GM20000 (cell line): ENCODE data around the gene RNASE4.

Experiments used
- DNase-seq: peaks from one replicate; pipeline ENCODE4 v3.0.0; 2012; ENCODE audit warnings: low spot score
- TF ChIP-seq, protein P1 (sequence below): IDR thresholded peaks from 2 replicates; pipeline ENCODE4 v1.5.1; 2012; ENCODE audit warnings: mild to moderate bottlenecking, control low read depth; ENCODE audit errors: extremely low read depth, missing control alignments

The RNASE4 gene

DNA sequence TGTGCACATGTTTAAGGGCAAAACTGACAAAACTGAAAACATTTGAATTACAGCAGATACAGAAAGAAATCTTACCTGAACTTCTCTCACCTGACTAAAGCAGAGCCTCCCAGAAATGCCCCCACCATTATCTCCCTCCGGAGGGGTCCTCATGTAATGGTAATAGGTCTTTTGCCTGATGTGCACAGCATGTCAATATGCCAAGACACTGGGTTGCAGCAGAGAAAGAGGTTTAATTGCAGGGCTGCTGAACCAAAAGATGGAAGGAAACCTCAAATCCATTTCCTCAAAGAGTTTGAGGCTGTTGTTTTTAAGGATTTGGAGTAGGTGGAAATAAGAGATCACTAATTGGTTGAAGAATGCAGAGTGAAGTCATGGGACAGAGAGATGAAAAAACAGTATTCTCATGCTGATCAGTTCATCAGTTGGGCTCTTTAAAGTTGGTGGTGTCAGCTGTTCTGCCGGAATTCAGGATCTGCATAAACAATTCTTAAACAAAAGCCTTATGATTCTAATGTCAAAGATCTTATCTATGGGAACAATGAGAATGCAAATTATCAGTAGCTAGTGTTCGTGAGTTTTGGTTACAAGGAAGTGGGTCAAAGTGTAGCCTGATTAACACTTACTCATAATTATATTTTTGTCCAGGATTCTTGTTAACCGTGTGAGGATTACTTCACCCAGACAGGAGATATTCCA lies 22.4 kb downstream of the RNASE4 start:
- TF ChIP-seq, protein P1, sequence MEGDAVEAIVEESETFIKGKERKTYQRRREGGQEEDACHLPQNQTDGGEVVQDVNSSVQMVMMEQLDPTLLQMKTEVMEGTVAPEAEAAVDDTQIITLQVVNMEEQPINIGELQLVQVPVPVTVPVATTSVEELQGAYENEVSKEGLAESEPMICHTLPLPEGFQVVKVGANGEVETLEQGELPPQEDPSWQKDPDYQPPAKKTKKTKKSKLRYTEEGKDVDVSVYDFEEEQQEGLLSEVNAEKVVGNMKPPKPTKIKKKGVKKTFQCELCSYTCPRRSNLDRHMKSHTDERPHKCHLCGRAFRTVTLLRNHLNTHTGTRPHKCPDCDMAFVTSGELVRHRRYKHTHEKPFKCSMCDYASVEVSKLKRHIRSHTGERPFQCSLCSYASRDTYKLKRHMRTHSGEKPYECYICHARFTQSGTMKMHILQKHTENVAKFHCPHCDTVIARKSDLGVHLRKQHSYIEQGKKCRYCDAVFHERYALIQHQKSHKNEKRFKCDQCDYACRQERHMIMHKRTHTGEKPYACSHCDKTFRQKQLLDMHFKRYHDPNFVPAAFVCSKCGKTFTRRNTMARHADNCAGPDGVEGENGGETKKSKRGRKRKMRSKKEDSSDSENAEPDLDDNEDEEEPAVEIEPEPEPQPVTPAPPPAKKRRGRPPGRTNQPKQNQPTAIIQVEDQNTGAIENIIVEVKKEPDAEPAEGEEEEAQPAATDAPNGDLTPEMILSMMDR = no peak
- no peak for DNase-seq

- TF ChIP-seq, protein P1 = no peak
- no peak for DNase-seq
These were observed 23.3 kb downstream of the RNASE4 start for GRCh38 chr14:20707622-20708021.

DNA sequence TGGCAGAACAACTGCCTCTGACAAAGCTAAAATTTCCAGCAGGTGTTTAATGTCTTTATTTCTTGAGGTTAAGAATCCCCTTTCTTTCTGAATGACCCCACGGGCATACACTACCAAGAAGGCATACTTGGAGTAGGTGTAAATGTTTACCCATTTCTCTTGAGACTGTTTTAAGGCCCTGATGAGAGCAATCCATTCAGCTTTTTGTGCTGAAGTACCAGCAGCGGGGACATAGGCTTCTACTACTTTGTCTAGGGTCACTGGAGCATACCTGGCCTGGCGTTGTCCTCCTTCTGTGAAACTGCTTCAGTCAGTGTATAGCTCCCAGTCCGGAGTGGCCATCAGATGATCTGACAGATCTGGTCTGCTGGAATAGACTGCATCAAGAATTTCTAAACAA lies 26.9 kb downstream of the RNASE4 start:
- TF ChIP-seq, protein P1 = no peak

GRCh38 chr14:20711685-20712084 lies 27.3 kb downstream of the RNASE4 start:
- TF ChIP-seq, protein P1 = no peak
- no peak for DNase-seq

More for the DNA sequence above, 26.9 kb downstream of the RNASE4 start:
- DNase-seq = no peak

GRCh38 chr14:20712904-20713303 lies 28.5 kb downstream of the RNASE4 start:
- DNase-seq = no peak
- TF ChIP-seq, protein P1 = no peak

GRCh38 chr14:20714593-20715250 lies 30.4 kb downstream of the RNASE4 start:
- TF ChIP-seq, protein P1 = no peak
- DNase-seq = no peak

- TF ChIP-seq, protein P1 = no peak
- DNase-seq = no peak
These were observed 35.4 kb downstream of the RNASE4 start for GRCh38 chr14:20719777-20720176.
